Thyroid gland (tissue), 4 donors: ENCODE results near the gene CEACAM1. TPM values are rescaled to one million over a fixed set of nuclear protein-coding genes. Genes with fewer than 3 reads are reported as not detected.

Source experiments
- DNase-seq, 2 donors: peaks; one replicate each; pipeline ENCODE4 v3.0.0-alpha.2; 2019
- H3K27ac ChIP-seq, 3 donors: fragments of 200-600 bp; sonication (generic); 1 replicate in 2 of 3; 2 replicates in 1 of 3; pipeline ENCODE4 v1.5.1; 2016 to 2019; ENCODE audit warnings: mild to moderate bottlenecking in 1 of 3, moderate library complexity in 1 of 3
- H3K27me3 ChIP-seq: fragments of 200-600 bp; sonication (generic); one replicate; pipeline ENCODE4 v1.5.1; 2019
- H3K36me3 ChIP-seq, 2 donors: fragments of 200-600 bp; sonication (generic); one replicate each; pipeline ENCODE4 v1.5.1; 2016 to 2019
- H3K4me1 ChIP-seq, 2 donors: fragments of 200-600 bp; sonication (generic); one replicate each; pipeline ENCODE4 v1.5.1; 2017 to 2019
- H3K4me3 ChIP-seq, 3 donors: fragments of 200-600 bp; sonication (generic); replicated peaks in 1 of 3; 1 replicate in 2 of 3; 2 replicates in 1 of 3; pipeline ENCODE4 v1.5.1; 2016; ENCODE audit warnings: mild to moderate bottlenecking in 1 of 3
- H3K9me3 ChIP-seq: fragments of 200-600 bp; sonication (generic); one replicate; pipeline ENCODE4 v1.5.1; 2017
- CTCF ChIP-seq, 6 experiments: fragments of 200-600 bp in 3 of 6; fragments of 450-650 bp in 3 of 6; sonication (generic) in 3 of 6; IDR thresholded peaks; one replicate each; pipeline ENCODE4 v1.5.1; 2016 to 2019; ENCODE audit warnings: antibody characterized with exemption in 6 of 6, mild to moderate bottlenecking in 2 of 6, inconsistent platforms in 1 of 6, moderate library complexity in 1 of 6
- POLR2A ChIP-seq, 2 donors: fragments of 450-650 bp; IDR thresholded peaks; one replicate each; pipeline ENCODE4 v1.6.1; 2017; ENCODE audit warnings: antibody characterized with exemption in 2 of 2, mild to moderate bottlenecking in 2 of 2, moderate library complexity in 1 of 2
- WGBS, 2 donors: methylation state at CpG; one replicate each; pipeline ENCODE4 v1.1.5; 2017; 5-methylcytosine and 5-hydroxymethylcytosine counted together
- intact Hi-C: fragments of 100-400 bp; cut with DNase I; formaldehyde crosslinking; loops from one replicate; pipeline ENCODE4 v1.15.1; 2023
- total RNA-seq, 4 donors: library from RNA; depleted of rRNA; stranded (reverse); fragments of >200 nt; gene quantifications; one replicate each; pipeline ENCODE4 v1.2.3, GENCODE V29; 2016

Gene CEACAM1
- 10 to 100 TPM in 1 of 4 donors, 1 to 10 TPM in 3; 2.1 to 21.5 (median 3.6) TPM for total RNA-seq

GRCh38 chr19:42528354-42529247 lies at the start of gene CEACAM1:
TSS of gene CEACAM1 (minus strand) at chr19:42528481. CDS start at chr19:42528374, 107 bp downstream.
- H3K27me3 ChIP-seq, result no peaks in the 10 kb centered on the region
- WGBS, 2 donors, result 44 to 59% methylated on average over 6 to 7 of the region's 7 CpGs
- peak within 1 kb of the TSS in 1 of 3 donors; percentile 68 for H3K27ac ChIP-seq
- H3K36me3 ChIP-seq, result no peaks in the 10 kb centered on the region
- H3K9me3 ChIP-seq, result no peaks in the 10 kb centered on the region
- H3K4me1 ChIP-seq, result peaks cover 0 to 8% of the 10 kb centered on the region in 2 donors
- TF ChIP-seq CTCF (IDR thresholded peaks at IDR 0.05) (no peak), POLR2A (IDR thresholded peaks at IDR 0.05) (peak in 1 of 2 donors; percentile 47)
- no peak within 1 kb of the TSS for H3K4me3 ChIP-seq
- peak; percentile 17 to 27 for DNase-seq
- intact Hi-C loops, result loop anchor here (2.0 kb wide), 1 partner anchor 78 kb away; no protein-coding TSS in a partner anchor

GRCh38 chr19:42577016-42577415 lies 48.7 kb upstream of the CEACAM1 start:
- Histone ChIP-seq H3K4me1 (no peaks in the 10 kb centered on the region), H3K9me3 (no peaks in the 10 kb centered on the region), H3K27me3 (no peaks in the 10 kb centered on the region), H3K36me3 (no peaks in the 10 kb centered on the region), H3K4me3 (no peak overlapping the region), H3K27ac (no peak overlapping the region)
- 64 to 78% methylated on average over 1 of the region's 1 CpG for WGBS, 2 donors
- intact Hi-C loops, result no loop called here
- TF ChIP-seq POLR2A (IDR thresholded peaks at IDR 0.05) (no peak), CTCF (IDR thresholded peaks at IDR 0.05) (no peak)
- no peak for DNase-seq

GRCh38 chr19:42576241-42576640 lies 48.0 kb upstream of the CEACAM1 start:
- no peaks in the 10 kb centered on the region for H3K27me3 ChIP-seq
- WGBS, 2 donors, result 53 to 57% methylated on average over 2 of the region's 2 CpGs
- H3K27ac ChIP-seq, result no peak overlapping the region
- H3K36me3 ChIP-seq, result no peaks in the 10 kb centered on the region
- intact Hi-C loops, result no loop called here
- no peak overlapping the region for H3K4me3 ChIP-seq
- DNase-seq, result no peak
- no peaks in the 10 kb centered on the region for H3K9me3 ChIP-seq
- no peaks in the 10 kb centered on the region for H3K4me1 ChIP-seq
- TF ChIP-seq POLR2A (IDR thresholded peaks at IDR 0.05) (no peak), CTCF (IDR thresholded peaks at IDR 0.05) (no peak)

GRCh38 chr19:42573642-42574041 lies 45.4 kb upstream of the CEACAM1 start:
- DNase-seq, result no peak
- Histone ChIP-seq H3K4me1 (no peaks in the 10 kb centered on the region), H3K27ac (no peak overlapping the region), H3K27me3 (no peaks in the 10 kb centered on the region), H3K4me3 (no peak overlapping the region), H3K9me3 (no peaks in the 10 kb centered on the region), H3K36me3 (no peaks in the 10 kb centered on the region)
- TF ChIP-seq CTCF (IDR thresholded peaks at IDR 0.05) (no peak), POLR2A (IDR thresholded peaks at IDR 0.05) (no peak)
- WGBS, 2 donors, result 54 to 72% methylated on average over 1 of the region's 1 CpG
- intact Hi-C loops, result no loop called here

GRCh38 chr19:42571116-42571515 lies 42.8 kb upstream of the CEACAM1 start:
- Histone ChIP-seq H3K9me3 (no peaks in the 10 kb centered on the region), H3K27ac (no peak overlapping the region), H3K4me3 (no peak overlapping the region), H3K4me1 (no peaks in the 10 kb centered on the region), H3K27me3 (no peaks in the 10 kb centered on the region), H3K36me3 (no peaks in the 10 kb centered on the region)
- intact Hi-C loops, result no loop called here
- DNase-seq, result no peak
- WGBS, 2 donors, result 65 to 77% methylated on average over 2 of the region's 2 CpGs
- no peak for TF ChIP-seq POLR2A (IDR thresholded peaks at IDR 0.05)
- TF ChIP-seq CTCF (IDR thresholded peaks at IDR 0.05), result no peak
